COLO829 (cell line): ENCODE measurements around the gene LRRC18.

Experiments
- DNase-seq: peaks from one replicate; pipeline ENCODE4 v3.0.0; 2012; ENCODE audit warnings: low spot score

The LRRC18 gene

GRCh38 chr10:48880016-48880705 is 59.5 kb downstream of the LRRC18 start:
- no peak for DNase-seq

- no peak for DNase-seq
Observed at GRCh38 chr10:48879451-48879850, 60.2 kb downstream of the LRRC18 start.

GRCh38 chr10:48878091-48878490 is 61.5 kb downstream of the LRRC18 start:
- no peak for DNase-seq

GRCh38 chr10:48872234-48872633 is 67.4 kb downstream of the LRRC18 start:
- DNase-seq, result no peak
